Measurements from ENCODE around the gene UFC1. TPM values are rescaled to one million over a fixed set of nuclear protein-coding genes. Genes with fewer than 3 reads are reported as not detected.

UFC1 gene
- total and polyA plus RNA-seq, 2 of the 13 experiments (the other 11 are each of a cell fraction or from before 2014, with no cell fraction given), result 72.8 to 85.2 TPM

GRCh38 chr1:161159087-161159912 lies 5.5 kb downstream of the UFC1 start, which contains the start of gene USP21 (continued):
- no peak for TF ChIP-seq ZNF639 (CRISPR knock-in tag; conservative IDR thresholded peaks at IDR 0.05)
- TF ChIP-seq POLR2A (IDR thresholded peaks at IDR 0.05; ENCODE audit: insufficient read depth in 1 of 2, low read depth in 2 of 2, low read length in 2 of 2), result peak; percentile 56 to 59; a peak in 3 of 4 replicates
- no peak for TF ChIP-seq ZNF260 (CRISPR knock-in tag; IDR thresholded peaks at IDR 0.05; ENCODE audit: borderline replicate concordance, low read depth)
- no peak for TF ChIP-seq ZNF274 (CRISPR knock-in tag; IDR thresholded peaks at IDR 0.05)
- no peak for TF ChIP-seq NFIB (CRISPR knock-in tag; IDR thresholded peaks at IDR 0.05; ENCODE audit: borderline replicate concordance)
- TF ChIP-seq FOXJ3 (CRISPR knock-in tag; IDR thresholded peaks at IDR 0.05; ENCODE audit: borderline replicate concordance), result no peak
- no peak for TF ChIP-seq ATF7-NPFF (CRISPR knock-in tag; IDR thresholded peaks at IDR 0.05; ENCODE audit: low read depth)
- no peak for TF ChIP-seq NRL (CRISPR knock-in tag; IDR thresholded peaks at IDR 0.05; ENCODE audit: borderline replicate concordance)
- 0 out of 2 replicates have a peak, but pooled peaks have one; percentile 41 for TF ChIP-seq ZNF749 (CRISPR knock-in tag; IDR thresholded peaks at IDR 0.05; ENCODE audit: borderline replicate concordance)
- TF ChIP-seq MED13 (CRISPR knock-in tag; IDR thresholded peaks at IDR 0.05), result no peak
- TF ChIP-seq MXI1 (IDR thresholded peaks at IDR 0.05; ENCODE audit: borderline replicate concordance, low read depth, low read length), result peak; percentile 65; the same call in 1 of the 3 replicates
- TF ChIP-seq ZNF350 (CRISPR knock-in tag; IDR thresholded peaks at IDR 0.05; ENCODE audit: borderline replicate concordance, low read depth), result peak; percentile 53; the same call in 1 of the 2 replicates
- no peak for TF ChIP-seq PRDM10 (CRISPR knock-in tag; IDR thresholded peaks at IDR 0.05; ENCODE audit: low read depth)
- no peak for TF ChIP-seq MLLT10 (CRISPR knock-in tag; IDR thresholded peaks at IDR 0.05)
- no peak for TF ChIP-seq CCAR2 (optimal IDR thresholded peaks at IDR 0.05; ENCODE audit: low read depth, low read length)
- no peak for TF ChIP-seq BCL6 (CRISPR knock-in tag; IDR thresholded peaks at IDR 0.05)
- peak; percentile 89 for TF ChIP-seq POLR2G (IDR thresholded peaks at IDR 0.05; ENCODE audit: low read depth, low read length)
- TF ChIP-seq KAT8 (CRISPR knock-in tag; IDR thresholded peaks at IDR 0.05), result peak; percentile 60; the same call in 1 of the 2 replicates
- no peak for TF ChIP-seq FOXA1 (IDR thresholded peaks at IDR 0.05)
- TF ChIP-seq FOXA1 (CRISPR knock-in tag; IDR thresholded peaks at IDR 0.05), result no peak
- TF ChIP-seq SETDB1 (CRISPR knock-in tag; IDR thresholded peaks at IDR 0.05; ENCODE audit: borderline replicate concordance), result no peak
- no peak for TF ChIP-seq PRPF4 (IDR thresholded peaks at IDR 0.05; ENCODE audit: low read depth, low read length, poor library complexity, severe bottlenecking)
- TF ChIP-seq DDIT3 (CRISPR knock-in tag; IDR thresholded peaks at IDR 0.05), result no peak
- no peak for TF ChIP-seq HMG20B (CRISPR knock-in tag; conservative IDR thresholded peaks at IDR 0.05)
- no peak for TF ChIP-seq ZFP36L2 (CRISPR knock-in tag; IDR thresholded peaks at IDR 0.05)
- no peak for TF ChIP-seq NFE2L1 (CRISPR knock-in tag; IDR thresholded peaks at IDR 0.05; ENCODE audit: borderline replicate concordance)
- no peak for TF ChIP-seq MEIS2 (CRISPR knock-in tag; IDR thresholded peaks at IDR 0.05)

All from HepG2 (cell line).